ENCODE results near the gene STRN3. TPM values are rescaled to one million over a fixed set of nuclear protein-coding genes. Genes with fewer than 3 reads are reported as not detected.

Gene STRN3
- total and polyA plus RNA-seq, 2 of the 4 experiments (the other 2 are of a cell fraction): 10.8 to 78.7 TPM

GRCh38 chr14:31042300-31042699 lies 16.1 kb upstream of the STRN3 start:
- intact Hi-C loops (cut with micrococcal nuclease): no loop called here

More at GRCh38 chr14:31042300-31042699, 16.1 kb upstream of the STRN3 start:
- H3K27ac ChIP-seq (ENCODE audit: insufficient read depth, low read length): no peak overlapping the region
- no peak for ATAC-seq (ENCODE audit: low read depth)
- no peaks in the 10 kb centered on the region for H3K9me3 ChIP-seq (ENCODE audit: control insufficient read depth, insufficient read depth, low read length)
- CTCF ChIA-PET: no interaction called here
- H3K4me1 ChIP-seq (ENCODE audit: control insufficient read depth, insufficient read depth, low read length): no peaks in the 10 kb centered on the region
- no peaks in the 10 kb centered on the region for H3K9me1 ChIP-seq (ENCODE audit: insufficient read depth, low read length)
- H2BK20ac ChIP-seq (ENCODE audit: low read depth, low read length): no peak overlapping the region
- H3K27me3 ChIP-seq (ENCODE audit: control insufficient read depth, insufficient read depth, low read length): no peaks in the 10 kb centered on the region
- H3K18ac ChIP-seq (ENCODE audit: low read depth, low read length): no peak overlapping the region
- POLR2A ChIA-PET (ENCODE audit: unreplicated experiment): no interaction called here
- H3K4ac ChIP-seq (ENCODE audit: low read depth, low read length): no peak overlapping the region
- H3K4me3 ChIP-seq (ENCODE audit: insufficient read depth, low read depth, low read length): no peak overlapping the region
- H2BK5ac ChIP-seq (ENCODE audit: low read depth, low read length, poor library complexity, severe bottlenecking): no peak overlapping the region
- no peak overlapping the region for H3K14ac ChIP-seq (replicated peaks; ENCODE audit: low read depth, low read length)
- dilution Hi-C loops (cut with HindIII; ENCODE audit: low sequenced_read_pairs, unreplicated experiment) (no loop called here), in situ Hi-C loops (cut with MboI; ENCODE audit: low sequenced_read_pairs) (no loop called here)
- TF ChIP-seq, protein P1, sequence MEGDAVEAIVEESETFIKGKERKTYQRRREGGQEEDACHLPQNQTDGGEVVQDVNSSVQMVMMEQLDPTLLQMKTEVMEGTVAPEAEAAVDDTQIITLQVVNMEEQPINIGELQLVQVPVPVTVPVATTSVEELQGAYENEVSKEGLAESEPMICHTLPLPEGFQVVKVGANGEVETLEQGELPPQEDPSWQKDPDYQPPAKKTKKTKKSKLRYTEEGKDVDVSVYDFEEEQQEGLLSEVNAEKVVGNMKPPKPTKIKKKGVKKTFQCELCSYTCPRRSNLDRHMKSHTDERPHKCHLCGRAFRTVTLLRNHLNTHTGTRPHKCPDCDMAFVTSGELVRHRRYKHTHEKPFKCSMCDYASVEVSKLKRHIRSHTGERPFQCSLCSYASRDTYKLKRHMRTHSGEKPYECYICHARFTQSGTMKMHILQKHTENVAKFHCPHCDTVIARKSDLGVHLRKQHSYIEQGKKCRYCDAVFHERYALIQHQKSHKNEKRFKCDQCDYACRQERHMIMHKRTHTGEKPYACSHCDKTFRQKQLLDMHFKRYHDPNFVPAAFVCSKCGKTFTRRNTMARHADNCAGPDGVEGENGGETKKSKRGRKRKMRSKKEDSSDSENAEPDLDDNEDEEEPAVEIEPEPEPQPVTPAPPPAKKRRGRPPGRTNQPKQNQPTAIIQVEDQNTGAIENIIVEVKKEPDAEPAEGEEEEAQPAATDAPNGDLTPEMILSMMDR (conservative IDR thresholded peaks at IDR 0.05; ENCODE audit: low read depth, low read length): no peak
- no peak for TF ChIP-seq POLR2A (IDR thresholded peaks at IDR 0.05; ENCODE audit: low read depth, low read length)
- no peak for TF ChIP-seq MXI1 (IDR thresholded peaks at IDR 0.05; ENCODE audit: borderline replicate concordance, low read depth, low read length)
- no peak for TF ChIP-seq RCOR1 (IDR thresholded peaks at IDR 0.05; ENCODE audit: insufficient replicate concordance, low read length)
- TF ChIP-seq USF2 (IDR thresholded peaks at IDR 0.05; ENCODE audit: low read depth, low read length): no peak
- TF ChIP-seq BHLHE40 (IDR thresholded peaks at IDR 0.05; ENCODE audit: low read depth, low read length): no peak
- TF ChIP-seq NFE2L2 (IDR thresholded peaks at IDR 0.05; ENCODE audit: low read depth, low read length): no peak
- TF ChIP-seq CEBPB (IDR thresholded peaks at IDR 0.05; ENCODE audit: low read depth, low read length): no peak
- no peak overlapping the region for H4K91ac ChIP-seq (ENCODE audit: insufficient read depth, low read depth, low read length)
- no peaks in the 10 kb centered on the region for H3K36me3 ChIP-seq (ENCODE audit: control insufficient read depth, insufficient read depth, low read length)
- no peak overlapping the region for H2BK120ac ChIP-seq (ENCODE audit: low read depth, low read length)
- no peak for DNase-seq
- no peak overlapping the region for H3K9ac ChIP-seq (ENCODE audit: low read depth, low read length)
- no peak overlapping the region for H3K23ac ChIP-seq (ENCODE audit: low read depth, low read length)
- no peak overlapping the region for H3K56ac ChIP-seq (ENCODE audit: extremely low read depth, insufficient read depth, low read length)
- no peak overlapping the region for H2AK9ac ChIP-seq (replicated peaks; ENCODE audit: low read depth, low read length, poor library complexity)
- no TSS peak for BruUV-seq (replicated peaks)
- H3K79me1 ChIP-seq (ENCODE audit: low read depth in 1 of 2, low read length in 2 of 2): no peaks in the 10 kb centered on the region; a peak in 1 of 4 replicates
- H2AFZ ChIP-seq (replicated peaks; ENCODE audit: low read length, poor library complexity): no peak overlapping the region
- no peak overlapping the region for H4K5ac ChIP-seq (ENCODE audit: low read depth, low read length)
- H2AK5ac ChIP-seq (ENCODE audit: low read depth, low read length): no peak overlapping the region
- WGBS, 2 experiments (ENCODE audit: extremely low coverage in 2 of 2, insufficient read length in 1 of 2): no CpG with 5 or more reads among the region's 1 CpG
- H3K4me2 ChIP-seq (ENCODE audit: low read depth, low read length): no peak overlapping the region
- no peak overlapping the region for H4K8ac ChIP-seq (ENCODE audit: low read depth in 2 of 2, low read length in 2 of 2)
- H4K20me1 ChIP-seq (ENCODE audit: insufficient read depth, low read length): no peaks in the 10 kb centered on the region
- no peak overlapping the region for H2BK15ac ChIP-seq (ENCODE audit: low read depth, low read length)

Measured in IMR-90 (cell line).